WI38 (cell line): Measurements from ENCODE around the gene NACC1.
"Not testable (repeated sequence)": the region's sequence is repeated elsewhere in the genome, so short reads cannot be mapped to it uniquely, and the experiment has no call there.

Experiments used
- H3K4me3 ChIP-seq: 2 replicates; pipeline ENCODE4 v1.5.1; 2011; ENCODE audit warnings: low read depth, mild to moderate bottlenecking, control low read depth, low read length
- CTCF ChIP-seq: IDR thresholded peaks from 2 replicates; pipeline ENCODE4 v1.5.1; 2012; ENCODE audit warnings: low read depth, mild to moderate bottlenecking, control low read depth, low read length

NACC1 gene

GRCh38 chr19:13165162-13165997 lies 47.3 kb downstream of the NACC1 start:
- TF ChIP-seq CTCF, result no peak
- H3K4me3 ChIP-seq, result no peak overlapping the region

GRCh38 chr19:13166151-13166550 lies 48.1 kb downstream of the NACC1 start:
- not testable (repeated sequence) for H3K4me3 ChIP-seq

GRCh38 chr19:13169769-13170168 lies 51.7 kb downstream of the NACC1 start:
- no peak for TF ChIP-seq CTCF
- no peak overlapping the region for H3K4me3 ChIP-seq

GRCh38 chr19:13171146-13171545 lies 53.1 kb downstream of the NACC1 start:
- TF ChIP-seq CTCF, result no peak
- H3K4me3 ChIP-seq, result no peak overlapping the region

- no peak for TF ChIP-seq CTCF
- H3K4me3 ChIP-seq, result no peak overlapping the region
Measured at GRCh38 chr19:13172346-13173138, 54.5 kb downstream of the NACC1 start.

- no peak overlapping the region for H3K4me3 ChIP-seq
- TF ChIP-seq CTCF, result no peak
Measured at GRCh38 chr19:13173139-13173737, 55.2 kb downstream of the NACC1 start.

- no peak for TF ChIP-seq CTCF
- H3K4me3 ChIP-seq, result no peak overlapping the region
Measured at GRCh38 chr19:13176345-13176744, 58.3 kb downstream of the NACC1 start.

GRCh38 chr19:13177584-13177983 lies 59.5 kb downstream of the NACC1 start:
- H3K4me3 ChIP-seq, result not testable (repeated sequence)

GRCh38 chr19:13178291-13178690 lies 60.2 kb downstream of the NACC1 start:
- not testable (repeated sequence) for H3K4me3 ChIP-seq
